Measurements from ENCODE around the gene DEFB115. TPM values are rescaled to one million over a fixed set of nuclear protein-coding genes. Genes with fewer than 3 reads are reported as not detected.

DEFB115 gene
- not detected for total RNA-seq
- long read RNA-seq = 0 reads

- Histone ChIP-seq H3K27me3 (no peaks in the 10 kb centered on the region), H3K9me3 (no peaks in the 10 kb centered on the region), H3K27ac (no peak within 1 kb of the TSS), H3K36me3 (no peaks in the 10 kb centered on the region), H3K4me1 (no peaks in the 10 kb centered on the region), H3K4me3 (no peak within 1 kb of the TSS)
- ATAC-seq (no peak), DNase-seq (no peak)
- intact Hi-C loops (cut with DNase I) = no loop called here
- no peak for TF ChIP-seq CTCF (IDR thresholded peaks at IDR 0.05)
These were observed at the start of gene DEFB115 for GRCh38 chr20:31257364-31257763. TSS of gene DEFB115 (plus strand) at chr20:31257664. CDS start at chr20:31257664, 0 bp downstream.

GRCh38 chr20:31236953-31237352 lies 20.5 kb upstream of the DEFB115 start:
- intact Hi-C loops (cut with DNase I) = no loop called here
- Histone ChIP-seq H3K9me3 (peaks cover 38% of the 10 kb centered on the region), H3K4me3 (no peak overlapping the region), H3K27me3 (no peaks in the 10 kb centered on the region), H3K36me3 (no peaks in the 10 kb centered on the region), H3K4me1 (no peaks in the 10 kb centered on the region), H3K27ac (no peak overlapping the region)
- ATAC-seq (no peak), DNase-seq (no peak)
- no peak for TF ChIP-seq CTCF (IDR thresholded peaks at IDR 0.05)

GRCh38 chr20:31237763-31238162 lies 19.7 kb upstream of the DEFB115 start:
- no peak overlapping the region for H3K4me3 ChIP-seq
- intact Hi-C loops (cut with DNase I) = no loop called here
- no peaks in the 10 kb centered on the region for H3K4me1 ChIP-seq
- no peaks in the 10 kb centered on the region for H3K36me3 ChIP-seq
- ATAC-seq = no peak
- no peak for DNase-seq
- H3K27ac ChIP-seq = no peak overlapping the region
- peaks cover 30% of the 10 kb centered on the region for H3K9me3 ChIP-seq
- TF ChIP-seq CTCF (IDR thresholded peaks at IDR 0.05) = no peak
- no peaks in the 10 kb centered on the region for H3K27me3 ChIP-seq

- no peaks in the 10 kb centered on the region for H3K27me3 ChIP-seq
- H3K27ac ChIP-seq = no peak overlapping the region
- intact Hi-C loops (cut with DNase I) = no loop called here
- no peaks in the 10 kb centered on the region for H3K36me3 ChIP-seq
- H3K4me3 ChIP-seq = no peak overlapping the region
- no peaks in the 10 kb centered on the region for H3K4me1 ChIP-seq
- ATAC-seq (no peak), DNase-seq (no peak)
- H3K9me3 ChIP-seq = peaks cover 26% of the 10 kb centered on the region
- TF ChIP-seq CTCF (IDR thresholded peaks at IDR 0.05) = no peak
These were observed 18.3 kb upstream of the DEFB115 start for GRCh38 chr20:31239139-31239538.

GRCh38 chr20:31256959-31257358 lies 505 bp upstream of the DEFB115 start:
- ATAC-seq = no peak
- Histone ChIP-seq H3K4me3 (no peak overlapping the region), H3K36me3 (no peaks in the 10 kb centered on the region), H3K27ac (no peak overlapping the region), H3K9me3 (no peaks in the 10 kb centered on the region), H3K4me1 (no peaks in the 10 kb centered on the region), H3K27me3 (no peaks in the 10 kb centered on the region)
- intact Hi-C loops (cut with DNase I) = no loop called here
- TF ChIP-seq CTCF (IDR thresholded peaks at IDR 0.05) = no peak
- no peak for DNase-seq

- ATAC-seq (peak; percentile 64), DNase-seq (no peak)
- intact Hi-C loops (cut with DNase I) = no loop called here
- Histone ChIP-seq H3K27me3 (no peaks in the 10 kb centered on the region), H3K27ac (no peak overlapping the region), H3K4me3 (no peak overlapping the region), H3K36me3 (no peaks in the 10 kb centered on the region), H3K9me3 (no peaks in the 10 kb centered on the region), H3K4me1 (no peaks in the 10 kb centered on the region)
- TF ChIP-seq CTCF (IDR thresholded peaks at IDR 0.05) = peak; percentile 47
These were observed 3.0 kb downstream of the DEFB115 start for GRCh38 chr20:31260326-31260932.

All from upper lobe of right lung (tissue), 1 donor.